ENCODE data around the gene PMP22. TPM values are rescaled to one million over a fixed set of nuclear protein-coding genes. Genes with fewer than 3 reads are reported as not detected.
"Not testable (repeated sequence)": the region's sequence is repeated elsewhere in the genome, so short reads cannot be mapped to it uniquely, and the experiment has no call there.

PMP22 gene
- total RNA-seq, 1 experiment from 2014 or later = 64.6 TPM

- peak; percentile 55 for DNase-seq (ENCODE audit: low read depth)
Measured at GRCh38 chr17:15255713-15256454, 9.2 kb downstream of the PMP22 start.

- DNase-seq (ENCODE audit: low read depth) = no peak
Measured at GRCh38 chr17:15250135-15250860, 14.8 kb downstream of the PMP22 start.

DNA sequence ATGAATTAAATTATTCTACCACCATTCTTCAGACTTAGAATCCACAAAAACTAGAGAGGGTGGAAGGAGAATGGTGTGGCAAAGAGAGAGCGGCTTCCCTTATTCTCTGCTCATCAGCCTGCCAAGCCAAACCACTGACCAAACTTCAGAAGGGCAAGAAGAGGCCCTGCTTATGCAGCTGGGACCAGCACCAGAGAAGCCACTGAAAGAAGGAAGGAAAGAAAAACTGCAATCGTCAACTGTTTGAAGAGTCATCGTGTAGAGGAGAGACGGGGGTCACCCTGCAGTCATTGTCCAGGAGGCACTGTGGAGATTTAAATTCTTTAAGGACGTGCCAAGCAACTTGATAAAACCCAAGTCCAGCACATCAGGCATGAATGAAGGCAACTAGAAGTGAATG is 15.6 kb downstream of the PMP22 start:
- DNase-seq (ENCODE audit: low read depth) = no peak

DNA sequence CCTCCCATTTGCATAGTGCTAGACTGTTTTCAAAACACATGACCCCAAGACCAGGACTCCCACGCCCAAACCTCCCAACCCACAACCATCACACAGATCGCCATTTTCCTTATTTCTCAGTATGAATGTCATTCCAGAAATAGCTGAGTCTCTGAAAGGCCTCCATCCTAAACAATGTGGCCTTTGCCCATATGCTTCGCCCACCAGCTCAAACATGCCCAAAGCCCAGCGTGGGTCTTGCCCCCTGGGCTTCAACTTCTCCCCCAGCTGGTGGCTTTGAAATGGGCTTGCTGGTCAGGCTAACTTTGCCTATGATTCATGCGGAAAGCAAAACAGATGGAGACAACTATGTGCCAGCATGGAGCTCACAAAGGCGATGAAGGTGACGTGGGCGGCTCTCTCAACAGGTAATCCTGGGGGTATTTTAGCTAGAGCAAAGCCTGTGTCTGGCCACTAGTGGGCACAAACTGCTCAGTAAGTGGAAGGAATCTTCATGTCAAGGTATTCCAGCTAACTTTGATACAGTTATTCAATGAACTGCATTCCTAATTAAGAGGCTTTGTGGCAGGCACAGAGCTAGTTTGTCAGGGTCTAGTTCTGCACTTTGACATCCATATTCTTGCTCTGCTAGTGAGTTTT is 17.1 kb downstream of the PMP22 start:
- DNase-seq (ENCODE audit: low read depth) = peak; percentile 39

DNA sequence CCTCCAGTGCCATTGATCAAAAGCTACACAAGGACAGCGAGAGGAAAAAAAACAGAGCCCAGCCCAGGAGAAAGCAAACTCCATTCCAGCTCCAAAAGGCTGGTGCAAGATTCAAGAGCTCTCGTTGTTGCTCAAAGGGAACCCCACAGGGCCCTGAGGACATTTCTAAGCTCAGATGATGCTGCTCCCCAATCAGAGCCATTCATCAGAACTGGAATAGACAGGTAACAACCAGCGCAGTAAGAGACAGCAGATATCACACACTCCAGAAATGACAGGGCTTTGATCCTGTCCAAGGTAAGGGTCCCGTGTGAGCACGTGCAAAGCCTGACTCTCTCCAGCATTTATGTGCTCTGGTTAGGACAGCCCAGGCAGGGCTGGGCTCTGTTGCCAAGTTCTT is 20.1 kb downstream of the PMP22 start:
- no peak for DNase-seq (ENCODE audit: low read depth)

GRCh38 chr17:15240644-15241043 is 24.5 kb downstream of the PMP22 start:
- no peak for DNase-seq (ENCODE audit: low read depth)

DNA sequence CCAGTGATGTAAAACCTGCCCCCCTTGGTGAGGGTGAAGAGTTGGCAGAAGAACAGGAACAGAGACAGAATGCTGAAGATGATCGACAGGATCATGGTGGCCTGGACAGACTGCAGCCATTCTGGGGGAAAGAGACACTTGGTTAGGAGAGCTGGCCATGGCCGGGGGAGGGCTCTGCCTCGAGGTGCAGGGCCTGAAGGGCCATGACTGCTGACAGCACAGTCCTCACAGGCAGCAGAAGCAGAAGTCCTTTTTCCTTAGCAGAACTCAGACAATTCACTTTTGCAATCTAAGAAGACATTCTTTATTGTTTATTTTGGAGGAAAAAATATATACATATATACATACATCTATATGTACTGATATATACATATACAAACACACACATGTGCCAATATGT is 25.6 kb downstream of the PMP22 start:
- no peak for DNase-seq (ENCODE audit: low read depth)

GRCh38 chr17:15238676-15239422 is 26.3 kb downstream of the PMP22 start:
- DNase-seq (ENCODE audit: low read depth) = no peak

DNA sequence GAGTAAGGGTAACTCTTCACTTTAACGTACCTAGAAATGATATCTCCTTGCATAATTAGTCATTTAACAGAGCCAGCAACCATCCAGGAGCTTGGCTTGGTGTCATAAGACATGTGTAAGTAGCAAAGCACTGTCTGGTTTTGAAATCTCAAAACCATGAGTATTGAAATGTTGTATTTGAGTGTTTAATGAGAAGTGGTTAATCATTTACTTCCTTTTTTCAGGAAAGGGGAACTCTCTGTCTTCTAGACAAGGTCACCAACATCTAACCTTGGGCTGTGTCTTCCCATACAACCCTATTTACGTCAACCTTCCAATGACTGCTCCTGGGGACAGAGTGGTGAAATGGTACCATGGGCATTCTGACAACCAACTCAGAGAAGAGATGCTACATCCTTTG is 27.1 kb downstream of the PMP22 start:
- DNase-seq (ENCODE audit: low read depth) = no peak

- no peak for DNase-seq (ENCODE audit: low read depth)
Measured at GRCh38 chr17:15237106-15237425, 28.1 kb downstream of the PMP22 start.

- peak; percentile 70 for DNase-seq (ENCODE audit: low read depth)
Measured at GRCh38 chr17:15236281-15237105, 28.6 kb downstream of the PMP22 start.

- DNase-seq (ENCODE audit: low read depth) = no peak
Measured at GRCh38 chr17:15233971-15234370, 31.2 kb downstream of the PMP22 start.

GRCh38 chr17:15233022-15233805 is 31.9 kb downstream of the PMP22 start:
- DNase-seq (ENCODE audit: low read depth) = peak; percentile 78

GRCh38 chr17:15232517-15232915 is 32.6 kb downstream of the PMP22 start:
- DNase-seq (ENCODE audit: low read depth) = no peak

GRCh38 chr17:15231851-15232516 is 33.1 kb downstream of the PMP22 start:
- no peak for DNase-seq (ENCODE audit: low read depth)

- DNase-seq (ENCODE audit: low read depth) = no peak
Measured at GRCh38 chr17:15230866-15231265, 34.3 kb downstream of the PMP22 start.

DNA sequence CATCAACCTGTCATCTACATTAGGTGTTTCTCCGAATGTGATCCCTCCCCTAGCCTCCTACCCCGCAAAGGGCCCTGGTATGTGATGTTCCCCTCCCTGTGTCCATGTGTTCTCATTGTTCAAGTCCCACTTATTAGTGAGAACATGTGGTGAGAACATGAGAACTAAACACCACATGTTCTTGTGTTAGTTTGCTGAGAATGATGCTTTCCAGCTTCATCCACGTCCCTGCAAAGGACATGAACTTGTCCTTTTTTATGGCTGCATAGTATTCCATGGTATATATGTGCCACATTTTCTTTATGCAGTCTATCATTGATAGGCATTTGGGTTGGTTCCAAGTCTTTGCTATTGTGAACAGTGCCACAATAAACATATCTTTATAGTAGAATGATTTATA is 43.3 kb downstream of the PMP22 start:
- not testable (repeated sequence) for DNase-seq (ENCODE audit: low read depth)

GRCh38 chr17:15220785-15221184 is 44.3 kb downstream of the PMP22 start:
- no peak for DNase-seq (ENCODE audit: low read depth)

GRCh38 chr17:15216481-15216880 is 48.6 kb downstream of the PMP22 start:
- no peak for DNase-seq (ENCODE audit: low read depth)

All from RPMI7951 (cell line).